WTC11 (cell line): Measurements from ENCODE around the gene FOXN3. TPM values are rescaled to one million over a fixed set of nuclear protein-coding genes. Genes with fewer than 3 reads are reported as not detected.

Source experiments
- ATAC-seq: fragments of 200-7000 bp; cut with Tn5 transposase; 2 replicates; pipeline ENCODE4 v1.10.0; 2021; ENCODE audit warnings: mild to moderate bottlenecking, moderate library complexity
- CTCF ChIA-PET: fragments of 300-600 bp; sonication (Branson Sonifier 250); formaldehyde crosslinking; loops from one replicate; lab custom pipeline; 2021; ENCODE audit warnings: antibody characterized with exemption; lab: Charles Lee
- POLR2A ChIA-PET: fragments of 350-600 bp; sonication (Branson Sonifier 250); formaldehyde crosslinking; loops from one replicate; lab custom pipeline; 2021; ENCODE audit warnings: antibody characterized with exemption; lab: Charles Lee
- DNase-seq: peaks from one replicate; pipeline ENCODE4 v3.0.0; 2021; ENCODE audit warnings: low spot score
- H3K27ac Mint-ChIP-seq: 2 replicates; pipeline ENCODE4 v1.8.0; 2021; ENCODE audit warnings: mixed read lengths
- H3K27me3 Mint-ChIP-seq: 2 replicates; pipeline ENCODE4 v1.8.0; 2021; ENCODE audit warnings: low read depth, mild to moderate bottlenecking, moderate library complexity, mixed read lengths
- H3K36me3 Mint-ChIP-seq: 2 replicates; pipeline ENCODE4 v1.8.0; 2021; ENCODE audit warnings: mixed read lengths
- H3K4me1 Mint-ChIP-seq: 2 replicates; pipeline ENCODE4 v1.8.0; 2022; ENCODE audit warnings: mixed read lengths
- H3K4me3 Mint-ChIP-seq: 2 replicates; pipeline ENCODE4 v1.8.0; 2021; ENCODE audit warnings: mild to moderate bottlenecking, moderate library complexity, mixed read lengths
- H3K9me3 Mint-ChIP-seq: 2 replicates; pipeline ENCODE4 v1.8.0; 2021; ENCODE audit warnings: mixed read lengths
- CREB1 ChIP-seq: sonication (generic); formaldehyde crosslinking; IDR thresholded peaks from 2 replicates; pipeline ENCODE4 v1.8.0; 2023; ENCODE audit warnings: mild to moderate bottlenecking, missing genetic modification reagents
- CREM ChIP-seq: sonication (generic); formaldehyde crosslinking; IDR thresholded peaks from 2 replicates; pipeline ENCODE4 v1.8.1; 2022; ENCODE audit warnings: mild to moderate bottlenecking, missing genetic modification reagents, moderate library complexity
- ETV6 ChIP-seq: sonication (generic); formaldehyde crosslinking; IDR thresholded peaks from 2 replicates; pipeline ENCODE4 v1.8.1; 2022; ENCODE audit warnings: mild to moderate bottlenecking, missing genetic modification reagents
- IRF2 ChIP-seq: sonication (generic); formaldehyde crosslinking; IDR thresholded peaks from 2 replicates; pipeline ENCODE4 v1.8.0; 2022; ENCODE audit warnings: low read depth, missing genetic modification reagents, borderline replicate concordance
- JAZF1 ChIP-seq: fragments of 250-450 bp; sonication (Bioruptor Pico); IDR thresholded peaks from 2 replicates; pipeline ENCODE4 v1.9.0; 2021; ENCODE audit warnings: moderate library complexity, mild to moderate bottlenecking, inconsistent platforms
- MXD4 ChIP-seq: fragments of 250-450 bp; sonication (Bioruptor Pico); IDR thresholded peaks from 2 replicates; pipeline ENCODE4 v1.8.0; 2021; ENCODE audit warnings: mild to moderate bottlenecking, moderate library complexity, borderline replicate concordance
- RELA ChIP-seq: sonication (generic); formaldehyde crosslinking; IDR thresholded peaks from 2 replicates; pipeline ENCODE4 v1.8.1; 2022; ENCODE audit warnings: missing genetic modification reagents, mild to moderate bottlenecking, borderline replicate concordance
- TCF7 ChIP-seq: sonication (generic); formaldehyde crosslinking; IDR thresholded peaks from 2 replicates; pipeline ENCODE4 v1.8.0; 2022; ENCODE audit warnings: mild to moderate bottlenecking, low read depth, missing genetic modification reagents, moderate library complexity
- TP53 ChIP-seq: sonication (generic); formaldehyde crosslinking; IDR thresholded peaks from 2 replicates; pipeline ENCODE4 v1.8.1; 2023; ENCODE audit warnings: mild to moderate bottlenecking, missing genetic modification reagents
- ZNF263 ChIP-seq: sonication (generic); formaldehyde crosslinking; IDR thresholded peaks from 2 replicates; pipeline ENCODE4 v1.8.1; 2022; ENCODE audit warnings: low read depth, mild to moderate bottlenecking, moderate library complexity, missing genetic modification reagents
- total RNA-seq: library from RNA; stranded (reverse); gene quantifications from 3 replicates; pipeline ENCODE4 v1.2.3, GENCODE V29; 2021
- TF ChIP-seq, protein P1 (sequence below): fragments of 250-450 bp; sonication (Bioruptor Pico); IDR thresholded peaks from 2 replicates; pipeline ENCODE4 v1.9.0; 2021; ENCODE audit warnings: mild to moderate bottlenecking, borderline replicate concordance
- TF ChIP-seq, protein P2 (sequence below): fragments of 250-450 bp; sonication (Bioruptor Pico); IDR thresholded peaks from 2 replicates; pipeline ENCODE4 v1.9.0; 2021; ENCODE audit warnings: mild to moderate bottlenecking
- TF ChIP-seq, protein P3 (sequence below): sonication (generic); formaldehyde crosslinking; IDR thresholded peaks from 2 replicates; pipeline ENCODE4 v1.8.1; 2022; ENCODE audit warnings: low read depth, missing genetic modification reagents, borderline replicate concordance
- TF ChIP-seq, protein P4 (sequence below): sonication (generic); formaldehyde crosslinking; IDR thresholded peaks from 2 replicates; pipeline ENCODE4 v1.8.1; 2023; ENCODE audit warnings: mild to moderate bottlenecking, missing genetic modification reagents, moderate library complexity
- TF ChIP-seq, protein P5 (sequence below): sonication (generic); formaldehyde crosslinking; IDR thresholded peaks from 2 replicates; pipeline ENCODE4 v1.8.1; 2023; ENCODE audit warnings: mild to moderate bottlenecking, missing genetic modification reagents
- TF ChIP-seq, protein P6 (sequence below): sonication (generic); formaldehyde crosslinking; IDR thresholded peaks from 2 replicates; pipeline ENCODE4 v1.8.0; 2023; ENCODE audit warnings: missing genetic modification reagents, mild to moderate bottlenecking, borderline replicate concordance
- TF ChIP-seq, protein P7 (sequence below): fragments of 250-450 bp; sonication (Bioruptor Pico); IDR thresholded peaks from 2 replicates; pipeline ENCODE4 v1.8.0; 2021; ENCODE audit warnings: mild to moderate bottlenecking

The FOXN3 gene
- total RNA-seq, 1 experiment from 2014 or later = 170 TPM

DNA sequence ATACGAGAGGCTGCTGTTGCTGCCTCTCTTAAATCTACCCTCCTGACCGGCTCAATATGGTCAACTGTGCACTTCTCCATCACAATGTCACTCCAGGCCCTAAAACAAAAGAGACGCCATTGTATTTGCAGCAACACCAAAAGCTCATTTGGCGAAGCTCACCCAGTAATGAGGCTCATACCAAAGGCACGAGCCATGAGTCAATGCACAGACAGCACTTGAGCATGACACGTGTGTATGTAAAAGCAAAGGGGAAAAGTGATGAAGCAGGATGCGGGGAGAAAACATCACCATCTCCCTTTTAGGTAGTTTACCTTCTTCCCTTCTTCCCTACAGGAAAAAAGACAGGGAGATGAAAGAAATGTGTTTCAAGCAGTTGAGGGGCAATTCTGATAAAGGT is 150.3 kb downstream of the FOXN3 start (continued):
- TF ChIP-seq, protein P1, sequence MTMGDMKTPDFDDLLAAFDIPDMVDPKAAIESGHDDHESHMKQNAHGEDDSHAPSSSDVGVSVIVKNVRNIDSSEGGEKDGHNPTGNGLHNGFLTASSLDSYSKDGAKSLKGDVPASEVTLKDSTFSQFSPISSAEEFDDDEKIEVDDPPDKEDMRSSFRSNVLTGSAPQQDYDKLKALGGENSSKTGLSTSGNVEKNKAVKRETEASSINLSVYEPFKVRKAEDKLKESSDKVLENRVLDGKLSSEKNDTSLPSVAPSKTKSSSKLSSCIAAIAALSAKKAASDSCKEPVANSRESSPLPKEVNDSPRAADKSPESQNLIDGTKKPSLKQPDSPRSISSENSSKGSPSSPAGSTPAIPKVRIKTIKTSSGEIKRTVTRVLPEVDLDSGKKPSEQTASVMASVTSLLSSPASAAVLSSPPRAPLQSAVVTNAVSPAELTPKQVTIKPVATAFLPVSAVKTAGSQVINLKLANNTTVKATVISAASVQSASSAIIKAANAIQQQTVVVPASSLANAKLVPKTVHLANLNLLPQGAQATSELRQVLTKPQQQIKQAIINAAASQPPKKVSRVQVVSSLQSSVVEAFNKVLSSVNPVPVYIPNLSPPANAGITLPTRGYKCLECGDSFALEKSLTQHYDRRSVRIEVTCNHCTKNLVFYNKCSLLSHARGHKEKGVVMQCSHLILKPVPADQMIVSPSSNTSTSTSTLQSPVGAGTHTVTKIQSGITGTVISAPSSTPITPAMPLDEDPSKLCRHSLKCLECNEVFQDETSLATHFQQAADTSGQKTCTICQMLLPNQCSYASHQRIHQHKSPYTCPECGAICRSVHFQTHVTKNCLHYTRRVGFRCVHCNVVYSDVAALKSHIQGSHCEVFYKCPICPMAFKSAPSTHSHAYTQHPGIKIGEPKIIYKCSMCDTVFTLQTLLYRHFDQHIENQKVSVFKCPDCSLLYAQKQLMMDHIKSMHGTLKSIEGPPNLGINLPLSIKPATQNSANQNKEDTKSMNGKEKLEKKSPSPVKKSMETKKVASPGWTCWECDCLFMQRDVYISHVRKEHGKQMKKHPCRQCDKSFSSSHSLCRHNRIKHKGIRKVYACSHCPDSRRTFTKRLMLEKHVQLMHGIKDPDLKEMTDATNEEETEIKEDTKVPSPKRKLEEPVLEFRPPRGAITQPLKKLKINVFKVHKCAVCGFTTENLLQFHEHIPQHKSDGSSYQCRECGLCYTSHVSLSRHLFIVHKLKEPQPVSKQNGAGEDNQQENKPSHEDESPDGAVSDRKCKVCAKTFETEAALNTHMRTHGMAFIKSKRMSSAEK (CRISPR knock-in tag) = no peak
- TF ChIP-seq ETV6 (CRISPR knock-in tag) (no peak), RELA (CRISPR knock-in tag) (no peak), TCF7 (no peak), TP53 (CRISPR knock-in tag) (no peak), JAZF1 (CRISPR knock-in tag) (no peak), CREB1 (CRISPR knock-in tag) (no peak)
- TF ChIP-seq, protein P2, sequence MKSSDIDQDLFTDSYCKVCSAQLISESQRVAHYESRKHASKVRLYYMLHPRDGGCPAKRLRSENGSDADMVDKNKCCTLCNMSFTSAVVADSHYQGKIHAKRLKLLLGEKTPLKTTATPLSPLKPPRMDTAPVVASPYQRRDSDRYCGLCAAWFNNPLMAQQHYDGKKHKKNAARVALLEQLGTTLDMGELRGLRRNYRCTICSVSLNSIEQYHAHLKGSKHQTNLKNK (CRISPR knock-in tag) = no peak
- TF ChIP-seq, protein P3, sequence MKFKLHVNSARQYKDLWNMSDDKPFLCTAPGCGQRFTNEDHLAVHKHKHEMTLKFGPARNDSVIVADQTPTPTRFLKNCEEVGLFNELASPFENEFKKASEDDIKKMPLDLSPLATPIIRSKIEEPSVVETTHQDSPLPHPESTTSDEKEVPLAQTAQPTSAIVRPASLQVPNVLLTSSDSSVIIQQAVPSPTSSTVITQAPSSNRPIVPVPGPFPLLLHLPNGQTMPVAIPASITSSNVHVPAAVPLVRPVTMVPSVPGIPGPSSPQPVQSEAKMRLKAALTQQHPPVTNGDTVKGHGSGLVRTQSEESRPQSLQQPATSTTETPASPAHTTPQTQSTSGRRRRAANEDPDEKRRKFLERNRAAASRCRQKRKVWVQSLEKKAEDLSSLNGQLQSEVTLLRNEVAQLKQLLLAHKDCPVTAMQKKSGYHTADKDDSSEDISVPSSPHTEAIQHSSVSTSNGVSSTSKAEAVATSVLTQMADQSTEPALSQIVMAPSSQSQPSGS (CRISPR knock-in tag) = no peak

DNA sequence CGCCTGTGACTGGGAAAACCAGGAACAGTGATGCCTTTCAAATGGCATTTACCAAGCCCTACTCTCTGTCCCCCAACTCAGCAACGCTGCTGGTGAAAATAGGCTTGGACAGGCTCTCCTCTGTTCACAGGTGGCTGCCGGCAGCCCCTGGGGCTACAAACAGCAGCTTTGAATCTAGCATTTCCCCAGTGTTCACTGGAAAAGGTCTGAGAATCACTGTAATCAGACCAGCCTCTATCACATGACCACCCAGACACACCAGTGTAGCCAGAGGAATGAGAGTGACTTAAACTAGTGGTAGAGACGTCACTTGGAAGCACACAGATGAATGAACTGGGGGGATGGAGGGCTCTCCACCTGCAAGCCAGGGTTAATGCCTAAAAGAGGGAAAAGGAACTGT is 151.8 kb downstream of the FOXN3 start:
- Mint-ChIP-seq H3K27ac (peak overlapping the region; percentile 14; the same call in 1 of the 2 replicates), H3K36me3 (0 out of 2 replicates have a peak, but pooled peaks cover 2% of the 10 kb centered on the region), H3K4me3 (no peak overlapping the region), H3K9me3 (no peaks in the 10 kb centered on the region), H3K27me3 (no peaks in the 10 kb centered on the region), H3K4me1 (peaks cover 85% of the 10 kb centered on the region)
- TF ChIP-seq CREM (CRISPR knock-in tag) = no peak
- no peak for TF ChIP-seq JAZF1 (CRISPR knock-in tag)
- no peak for TF ChIP-seq MXD4 (CRISPR knock-in tag)
- no peak for TF ChIP-seq TCF7
- no peak for TF ChIP-seq IRF2
- TF ChIP-seq, protein P4, sequence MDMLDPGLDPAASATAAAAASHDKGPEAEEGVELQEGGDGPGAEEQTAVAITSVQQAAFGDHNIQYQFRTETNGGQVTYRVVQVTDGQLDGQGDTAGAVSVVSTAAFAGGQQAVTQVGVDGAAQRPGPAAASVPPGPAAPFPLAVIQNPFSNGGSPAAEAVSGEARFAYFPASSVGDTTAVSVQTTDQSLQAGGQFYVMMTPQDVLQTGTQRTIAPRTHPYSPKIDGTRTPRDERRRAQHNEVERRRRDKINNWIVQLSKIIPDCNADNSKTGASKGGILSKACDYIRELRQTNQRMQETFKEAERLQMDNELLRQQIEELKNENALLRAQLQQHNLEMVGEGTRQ (CRISPR knock-in tag) = no peak
- TF ChIP-seq, protein P5, sequence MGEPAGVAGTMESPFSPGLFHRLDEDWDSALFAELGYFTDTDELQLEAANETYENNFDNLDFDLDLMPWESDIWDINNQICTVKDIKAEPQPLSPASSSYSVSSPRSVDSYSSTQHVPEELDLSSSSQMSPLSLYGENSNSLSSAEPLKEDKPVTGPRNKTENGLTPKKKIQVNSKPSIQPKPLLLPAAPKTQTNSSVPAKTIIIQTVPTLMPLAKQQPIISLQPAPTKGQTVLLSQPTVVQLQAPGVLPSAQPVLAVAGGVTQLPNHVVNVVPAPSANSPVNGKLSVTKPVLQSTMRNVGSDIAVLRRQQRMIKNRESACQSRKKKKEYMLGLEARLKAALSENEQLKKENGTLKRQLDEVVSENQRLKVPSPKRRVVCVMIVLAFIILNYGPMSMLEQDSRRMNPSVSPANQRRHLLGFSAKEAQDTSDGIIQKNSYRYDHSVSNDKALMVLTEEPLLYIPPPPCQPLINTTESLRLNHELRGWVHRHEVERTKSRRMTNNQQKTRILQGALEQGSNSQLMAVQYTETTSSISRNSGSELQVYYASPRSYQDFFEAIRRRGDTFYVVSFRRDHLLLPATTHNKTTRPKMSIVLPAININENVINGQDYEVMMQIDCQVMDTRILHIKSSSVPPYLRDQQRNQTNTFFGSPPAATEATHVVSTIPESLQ = no peak
- TF ChIP-seq ZNF263 (CRISPR knock-in tag) = no peak
- TF ChIP-seq, protein P6, sequence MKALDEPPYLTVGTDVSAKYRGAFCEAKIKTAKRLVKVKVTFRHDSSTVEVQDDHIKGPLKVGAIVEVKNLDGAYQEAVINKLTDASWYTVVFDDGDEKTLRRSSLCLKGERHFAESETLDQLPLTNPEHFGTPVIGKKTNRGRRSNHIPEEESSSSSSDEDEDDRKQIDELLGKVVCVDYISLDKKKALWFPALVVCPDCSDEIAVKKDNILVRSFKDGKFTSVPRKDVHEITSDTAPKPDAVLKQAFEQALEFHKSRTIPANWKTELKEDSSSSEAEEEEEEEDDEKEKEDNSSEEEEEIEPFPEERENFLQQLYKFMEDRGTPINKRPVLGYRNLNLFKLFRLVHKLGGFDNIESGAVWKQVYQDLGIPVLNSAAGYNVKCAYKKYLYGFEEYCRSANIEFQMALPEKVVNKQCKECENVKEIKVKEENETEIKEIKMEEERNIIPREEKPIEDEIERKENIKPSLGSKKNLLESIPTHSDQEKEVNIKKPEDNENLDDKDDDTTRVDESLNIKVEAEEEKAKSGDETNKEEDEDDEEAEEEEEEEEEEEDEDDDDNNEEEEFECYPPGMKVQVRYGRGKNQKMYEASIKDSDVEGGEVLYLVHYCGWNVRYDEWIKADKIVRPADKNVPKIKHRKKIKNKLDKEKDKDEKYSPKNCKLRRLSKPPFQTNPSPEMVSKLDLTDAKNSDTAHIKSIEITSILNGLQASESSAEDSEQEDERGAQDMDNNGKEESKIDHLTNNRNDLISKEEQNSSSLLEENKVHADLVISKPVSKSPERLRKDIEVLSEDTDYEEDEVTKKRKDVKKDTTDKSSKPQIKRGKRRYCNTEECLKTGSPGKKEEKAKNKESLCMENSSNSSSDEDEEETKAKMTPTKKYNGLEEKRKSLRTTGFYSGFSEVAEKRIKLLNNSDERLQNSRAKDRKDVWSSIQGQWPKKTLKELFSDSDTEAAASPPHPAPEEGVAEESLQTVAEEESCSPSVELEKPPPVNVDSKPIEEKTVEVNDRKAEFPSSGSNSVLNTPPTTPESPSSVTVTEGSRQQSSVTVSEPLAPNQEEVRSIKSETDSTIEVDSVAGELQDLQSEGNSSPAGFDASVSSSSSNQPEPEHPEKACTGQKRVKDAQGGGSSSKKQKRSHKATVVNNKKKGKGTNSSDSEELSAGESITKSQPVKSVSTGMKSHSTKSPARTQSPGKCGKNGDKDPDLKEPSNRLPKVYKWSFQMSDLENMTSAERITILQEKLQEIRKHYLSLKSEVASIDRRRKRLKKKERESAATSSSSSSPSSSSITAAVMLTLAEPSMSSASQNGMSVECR (CRISPR knock-in tag) = no peak
- TF ChIP-seq, protein P7, sequence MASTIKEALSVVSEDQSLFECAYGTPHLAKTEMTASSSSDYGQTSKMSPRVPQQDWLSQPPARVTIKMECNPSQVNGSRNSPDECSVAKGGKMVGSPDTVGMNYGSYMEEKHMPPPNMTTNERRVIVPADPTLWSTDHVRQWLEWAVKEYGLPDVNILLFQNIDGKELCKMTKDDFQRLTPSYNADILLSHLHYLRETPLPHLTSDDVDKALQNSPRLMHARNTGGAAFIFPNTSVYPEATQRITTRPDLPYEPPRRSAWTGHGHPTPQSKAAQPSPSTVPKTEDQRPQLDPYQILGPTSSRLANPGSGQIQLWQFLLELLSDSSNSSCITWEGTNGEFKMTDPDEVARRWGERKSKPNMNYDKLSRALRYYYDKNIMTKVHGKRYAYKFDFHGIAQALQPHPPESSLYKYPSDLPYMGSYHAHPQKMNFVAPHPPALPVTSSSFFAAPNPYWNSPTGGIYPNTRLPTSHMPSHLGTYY (CRISPR knock-in tag) = no peak
- TF ChIP-seq ETV6 (CRISPR knock-in tag) = no peak
- DNase-seq (no peak), ATAC-seq (no peak)
- POLR2A ChIA-PET = no interaction called here
- CTCF ChIA-PET = no interaction called here
